ENCODE data around the gene FOXL3.

DNA sequence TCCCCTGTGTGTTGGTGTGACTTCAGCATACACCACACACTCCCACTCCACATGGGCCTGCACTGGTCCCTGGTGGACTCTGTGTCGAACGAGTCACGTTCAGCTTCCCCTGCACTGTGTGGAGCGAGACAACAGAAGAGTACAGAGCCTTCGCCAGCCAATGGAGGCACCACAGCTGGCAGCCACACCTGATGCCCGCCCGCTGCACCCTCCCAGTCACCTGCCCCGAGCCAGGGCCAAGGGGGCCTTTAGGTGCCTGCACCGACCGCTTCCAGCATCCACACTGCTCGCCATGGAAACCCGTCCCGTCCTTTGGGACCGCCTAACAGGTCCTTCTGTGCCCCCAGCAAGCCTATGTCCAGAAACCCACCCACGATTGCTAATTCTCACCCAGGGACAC is 9.2 kb downstream of the FOXL3 start:
- TF ChIP-seq, protein P1, sequence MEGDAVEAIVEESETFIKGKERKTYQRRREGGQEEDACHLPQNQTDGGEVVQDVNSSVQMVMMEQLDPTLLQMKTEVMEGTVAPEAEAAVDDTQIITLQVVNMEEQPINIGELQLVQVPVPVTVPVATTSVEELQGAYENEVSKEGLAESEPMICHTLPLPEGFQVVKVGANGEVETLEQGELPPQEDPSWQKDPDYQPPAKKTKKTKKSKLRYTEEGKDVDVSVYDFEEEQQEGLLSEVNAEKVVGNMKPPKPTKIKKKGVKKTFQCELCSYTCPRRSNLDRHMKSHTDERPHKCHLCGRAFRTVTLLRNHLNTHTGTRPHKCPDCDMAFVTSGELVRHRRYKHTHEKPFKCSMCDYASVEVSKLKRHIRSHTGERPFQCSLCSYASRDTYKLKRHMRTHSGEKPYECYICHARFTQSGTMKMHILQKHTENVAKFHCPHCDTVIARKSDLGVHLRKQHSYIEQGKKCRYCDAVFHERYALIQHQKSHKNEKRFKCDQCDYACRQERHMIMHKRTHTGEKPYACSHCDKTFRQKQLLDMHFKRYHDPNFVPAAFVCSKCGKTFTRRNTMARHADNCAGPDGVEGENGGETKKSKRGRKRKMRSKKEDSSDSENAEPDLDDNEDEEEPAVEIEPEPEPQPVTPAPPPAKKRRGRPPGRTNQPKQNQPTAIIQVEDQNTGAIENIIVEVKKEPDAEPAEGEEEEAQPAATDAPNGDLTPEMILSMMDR (IDR thresholded peaks at IDR 0.05 in 4 of 5, conservative IDR thresholded peaks at IDR 0.05 in 1 of 5) = no peak
- no peak for TF ChIP-seq POLR2A (IDR thresholded peaks at IDR 0.05)
